Type B pancreatic cell (in vitro differentiated cells): ENCODE data around the gene TAB2. TPM values are rescaled to one million over a fixed set of nuclear protein-coding genes. Genes with fewer than 3 reads are reported as not detected.
A peak's percentile ranks its signal among the peaks of the same experiment; 100 is the strongest.

Experiments
- DNase-seq: peaks from one replicate; pipeline ENCODE4 v3.0.0; 2021; ENCODE audit warnings: mixed read lengths; ENCODE audit not compliant: unreplicated experiment; ENCODE audit errors: extremely low spot score
- H3K27ac Mint-ChIP-seq: 2 replicates; pipeline ENCODE4 v1.8.0; 2021; ENCODE audit warnings: mild to moderate bottlenecking, mixed read lengths
- H3K27me3 Mint-ChIP-seq: 2 replicates; pipeline ENCODE4 v1.8.0; 2021; ENCODE audit warnings: mixed read lengths
- H3K36me3 Mint-ChIP-seq: 2 replicates; pipeline ENCODE4 v1.8.0; 2021; ENCODE audit warnings: mixed read lengths
- H3K4me1 Mint-ChIP-seq: one replicate; pipeline ENCODE4 v1.8.0; 2021; ENCODE audit warnings: mixed read lengths; ENCODE audit not compliant: unreplicated experiment
- H3K4me3 Mint-ChIP-seq: 2 replicates; pipeline ENCODE4 v1.8.0; 2021; ENCODE audit warnings: mild to moderate bottlenecking, mixed read lengths
- H3K9me3 Mint-ChIP-seq: 2 replicates; pipeline ENCODE4 v1.8.0; 2021; ENCODE audit warnings: mixed read lengths
- CTCF ChIP-seq: fragments of 200-600 bp; sonication (generic); conservative IDR thresholded peaks from 2 replicates; pipeline ENCODE4 v1.5.0; 2021; ENCODE audit warnings: antibody characterized with exemption, mild to moderate bottlenecking
- total RNA-seq: library from RNA; stranded (reverse); gene quantifications from 2 replicates; pipeline ENCODE4 v1.2.1, GENCODE V29; 2021; ENCODE audit warnings: low replicate concordance

The TAB2 gene
- total RNA-seq, 1 donor from 2014 or later = 58.7 TPM

- no peaks in the 10 kb centered on the region for H3K27me3 Mint-ChIP-seq
- peaks cover 73% of the 10 kb centered on the region for H3K4me1 Mint-ChIP-seq
- H3K4me3 Mint-ChIP-seq = peak overlapping the region; percentile 29
- no peak for TF ChIP-seq CTCF
- peaks cover 9% of the 10 kb centered on the region for H3K36me3 Mint-ChIP-seq
- peak overlapping the region; percentile 89 for H3K27ac Mint-ChIP-seq
- DNase-seq = no peak
- H3K9me3 Mint-ChIP-seq = peaks cover 8% of the 10 kb centered on the region
Measured at GRCh38 chr6:149334682-149335160, 17.2 kb downstream of the TAB2 start.

DNA sequence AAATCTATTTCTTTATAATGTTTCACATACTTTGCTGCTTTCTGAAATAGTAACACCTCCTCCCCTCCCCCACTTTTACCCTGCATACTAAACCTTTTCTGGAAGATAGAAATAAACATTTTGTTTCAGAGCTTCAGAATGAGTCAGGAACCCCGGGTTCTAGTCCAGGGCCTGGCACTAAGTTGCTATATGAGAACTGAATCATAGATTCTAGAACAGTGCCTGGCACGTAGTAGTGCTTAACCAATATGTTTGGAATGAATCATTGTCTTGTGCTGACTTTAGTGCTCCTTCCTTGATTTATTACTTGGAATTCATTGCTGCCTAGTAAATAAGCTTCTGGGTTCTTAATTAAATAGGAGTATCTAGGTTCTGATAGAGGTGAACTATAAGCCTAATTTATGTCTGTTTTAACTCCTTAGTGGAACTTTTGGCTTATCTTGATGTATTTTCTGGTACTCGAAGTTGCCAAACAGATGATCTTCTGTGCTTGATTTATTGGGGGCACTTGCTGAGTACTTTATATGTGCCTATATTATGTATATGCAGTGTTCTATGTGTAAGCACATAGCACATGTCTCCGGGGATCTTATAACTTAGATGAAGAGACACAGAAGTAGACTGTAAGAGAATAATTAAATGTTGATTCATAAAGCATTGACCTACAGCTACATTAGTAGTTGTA lies 18.6 kb downstream of the TAB2 start:
- TF ChIP-seq CTCF = no peak
- Mint-ChIP-seq H3K36me3 (peaks cover 9% of the 10 kb centered on the region), H3K4me1 (peaks cover 71% of the 10 kb centered on the region), H3K27ac (peak overlapping the region; percentile 91), H3K4me3 (peak overlapping the region; percentile 68), H3K9me3 (peaks cover 5% of the 10 kb centered on the region), H3K27me3 (no peaks in the 10 kb centered on the region)
- DNase-seq = no peak

- no peak for DNase-seq
- peak overlapping the region; percentile 68 for H3K4me3 Mint-ChIP-seq
Measured at GRCh38 chr6:149336609-149336928, 19.1 kb downstream of the TAB2 start.

DNA sequence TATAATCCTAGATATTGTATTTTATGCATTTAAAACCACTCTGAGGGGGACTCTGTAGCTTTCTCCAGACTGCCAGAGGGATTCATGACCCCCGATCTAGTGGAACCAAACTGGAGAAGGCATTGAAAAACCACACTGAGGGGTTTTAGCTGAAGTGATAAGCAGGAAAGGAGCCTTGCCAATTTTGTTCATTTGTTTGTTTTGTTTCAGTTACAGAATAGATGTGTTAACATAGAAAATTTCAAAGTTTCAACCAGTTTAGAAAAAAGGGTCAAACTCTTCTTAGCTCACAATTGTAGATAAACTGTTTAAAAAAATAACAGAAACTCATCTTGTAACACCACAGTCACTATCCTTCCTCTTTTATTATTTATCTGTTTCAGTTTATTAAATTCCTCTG lies 19.8 kb downstream of the TAB2 start:
- Mint-ChIP-seq H3K4me1 (peaks cover 67% of the 10 kb centered on the region), H3K4me3 (peak overlapping the region; percentile 64), H3K36me3 (peaks cover 9% of the 10 kb centered on the region), H3K27ac (peak overlapping the region; percentile 67), H3K9me3 (peaks cover 5% of the 10 kb centered on the region), H3K27me3 (no peaks in the 10 kb centered on the region)
- no peak for DNase-seq
- TF ChIP-seq CTCF = no peak

More at GRCh38 chr6:149336609-149336928, 19.1 kb downstream of the TAB2 start:
- H3K4me1 Mint-ChIP-seq = peaks cover 71% of the 10 kb centered on the region
- H3K36me3 Mint-ChIP-seq = peaks cover 9% of the 10 kb centered on the region
- no peak for TF ChIP-seq CTCF
- no peaks in the 10 kb centered on the region for H3K27me3 Mint-ChIP-seq
- peaks cover 5% of the 10 kb centered on the region for H3K9me3 Mint-ChIP-seq
- H3K27ac Mint-ChIP-seq = peak overlapping the region; percentile 91

DNA sequence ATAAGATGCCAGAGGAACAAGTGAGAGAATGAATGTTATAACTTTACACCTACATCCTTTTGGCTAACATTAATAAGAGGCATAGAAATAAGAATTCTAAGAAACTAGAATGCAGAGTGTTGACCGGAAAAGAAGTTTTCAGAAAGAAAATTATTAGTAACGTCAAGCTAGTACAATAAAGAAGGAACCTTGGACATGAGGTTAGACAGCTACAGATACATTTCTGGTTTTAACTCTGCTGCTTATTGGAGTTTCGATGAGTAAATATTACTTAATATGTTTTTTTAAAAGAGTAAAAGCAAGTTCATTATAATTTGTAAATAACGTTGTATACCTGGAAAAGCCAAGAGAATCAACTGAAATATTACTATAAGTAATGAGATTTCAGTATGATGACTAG lies 22.7 kb downstream of the TAB2 start:
- peaks cover 9% of the 10 kb centered on the region for H3K36me3 Mint-ChIP-seq
- no peak overlapping the region for H3K27ac Mint-ChIP-seq
- peaks cover 5% of the 10 kb centered on the region for H3K9me3 Mint-ChIP-seq
- H3K4me1 Mint-ChIP-seq = peaks cover 44% of the 10 kb centered on the region
- H3K4me3 Mint-ChIP-seq = no peak overlapping the region
- no peaks in the 10 kb centered on the region for H3K27me3 Mint-ChIP-seq
- no peak for TF ChIP-seq CTCF
- DNase-seq = no peak
